ENCODE data around the gene GNB1L.

- no peak for TF ChIP-seq CTCF (conservative IDR thresholded peaks at IDR 0.05; ENCODE audit: low read depth, low read length)
- TF ChIP-seq EZH2 (IDR thresholded peaks at IDR 0.05; ENCODE audit: borderline replicate concordance, low read depth, low read length, poor library complexity, severe bottlenecking), result no peak
Measured at GRCh38 chr22:19748991-19749664, 105.5 kb downstream of the GNB1L start.

Data from A673 (cell line).